Fibroblast of upper back skin (primary cell): ENCODE results near the gene LARGE2.

ENCODE experiments used
- DNase-seq: peaks from one replicate; pipeline ENCODE4 v3.0.0-alpha.2; 2013

The LARGE2 gene

DNA sequence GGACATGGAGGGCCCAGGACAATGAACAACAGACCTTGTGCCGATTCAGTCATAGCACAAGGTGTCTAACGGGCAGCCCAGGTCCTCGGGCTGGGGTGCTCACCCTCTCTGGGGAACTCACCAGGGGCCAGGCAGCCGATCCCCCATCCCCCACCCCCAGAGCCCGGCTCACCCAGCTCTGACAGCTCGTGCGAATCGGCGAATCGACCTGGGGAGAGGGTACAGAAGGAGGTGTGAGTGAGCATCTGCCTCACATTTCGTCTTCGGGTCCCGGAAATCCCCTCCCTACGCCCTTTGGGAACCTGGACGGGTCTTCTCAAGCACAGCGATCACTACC, 5.2 kb upstream of the LARGE2 start:
- DNase-seq, result no peak

DNA sequence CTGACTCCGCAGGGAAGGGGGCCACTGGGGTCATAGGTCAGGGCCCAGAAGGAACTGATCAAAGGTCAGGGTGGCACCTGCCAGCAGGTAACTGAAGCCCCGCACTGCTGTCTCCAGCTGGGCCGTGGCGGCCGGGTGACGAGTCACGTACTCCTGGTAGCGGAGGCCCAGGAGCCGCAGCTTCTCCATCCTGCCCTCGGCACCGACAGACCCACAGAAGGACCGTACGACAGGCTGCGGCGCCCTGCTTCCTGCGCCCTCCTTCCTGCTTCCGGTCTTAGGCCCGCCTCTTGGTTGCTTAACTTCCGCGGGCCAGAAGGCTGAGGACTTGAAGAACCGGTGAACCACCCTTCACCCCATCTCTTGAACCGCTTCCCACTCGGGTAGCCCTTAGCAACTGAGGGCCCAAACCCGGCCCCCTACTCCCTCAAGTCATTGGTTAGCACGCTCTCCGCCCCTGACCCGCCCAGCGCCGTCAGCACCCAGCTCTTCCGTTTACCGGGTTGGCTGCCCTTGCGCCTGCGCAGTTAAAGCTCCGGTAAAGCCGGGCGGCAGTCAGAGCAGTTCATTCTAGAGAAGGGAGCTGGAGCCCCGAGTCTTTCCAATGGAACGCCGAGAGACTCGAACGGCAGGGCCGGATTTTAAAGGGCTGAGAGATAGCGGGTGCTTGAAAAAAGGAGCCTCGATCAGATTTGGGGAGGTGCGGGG, 4.7 kb upstream of the LARGE2 start, which contains the start of gene PEX16:
Gene PEX16 (minus strand): TSS at position 255 of the 708 bp plus-strand sequence. CDS start 66 bp downstream, at position 189.
- peak; percentile 100 for DNase-seq

DNA sequence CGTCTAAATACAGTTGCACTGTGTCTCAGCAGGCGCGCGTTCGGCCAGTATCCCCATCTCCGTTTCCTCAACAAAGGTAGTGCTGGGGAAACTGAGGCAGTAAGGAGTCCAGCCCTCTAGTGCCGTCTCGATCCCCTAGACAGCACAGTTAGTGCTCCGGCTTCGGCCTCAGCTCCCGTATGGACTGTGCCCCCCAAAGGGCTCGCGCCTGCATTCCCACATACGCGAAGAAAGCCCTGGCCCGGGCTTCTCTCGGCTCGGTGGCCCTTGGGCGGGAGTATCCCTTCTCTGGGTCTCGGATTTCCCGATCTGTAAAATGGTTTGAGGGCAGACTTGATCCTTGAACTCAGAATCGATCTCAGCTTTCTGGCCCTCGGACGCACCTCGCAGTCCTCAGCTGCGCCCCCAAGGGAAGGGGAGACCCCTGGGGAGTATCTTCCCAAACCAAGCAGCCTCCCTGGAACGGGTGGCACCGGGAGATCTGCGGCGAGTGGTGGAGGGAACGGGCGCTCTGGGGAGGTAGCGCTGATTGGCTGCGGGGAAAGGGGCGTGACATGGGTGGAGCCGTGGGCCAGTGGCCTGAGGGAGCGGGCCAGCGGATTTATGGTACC, 4.0 kb upstream of the LARGE2 start:
- peak; percentile 66 for DNase-seq

DNA sequence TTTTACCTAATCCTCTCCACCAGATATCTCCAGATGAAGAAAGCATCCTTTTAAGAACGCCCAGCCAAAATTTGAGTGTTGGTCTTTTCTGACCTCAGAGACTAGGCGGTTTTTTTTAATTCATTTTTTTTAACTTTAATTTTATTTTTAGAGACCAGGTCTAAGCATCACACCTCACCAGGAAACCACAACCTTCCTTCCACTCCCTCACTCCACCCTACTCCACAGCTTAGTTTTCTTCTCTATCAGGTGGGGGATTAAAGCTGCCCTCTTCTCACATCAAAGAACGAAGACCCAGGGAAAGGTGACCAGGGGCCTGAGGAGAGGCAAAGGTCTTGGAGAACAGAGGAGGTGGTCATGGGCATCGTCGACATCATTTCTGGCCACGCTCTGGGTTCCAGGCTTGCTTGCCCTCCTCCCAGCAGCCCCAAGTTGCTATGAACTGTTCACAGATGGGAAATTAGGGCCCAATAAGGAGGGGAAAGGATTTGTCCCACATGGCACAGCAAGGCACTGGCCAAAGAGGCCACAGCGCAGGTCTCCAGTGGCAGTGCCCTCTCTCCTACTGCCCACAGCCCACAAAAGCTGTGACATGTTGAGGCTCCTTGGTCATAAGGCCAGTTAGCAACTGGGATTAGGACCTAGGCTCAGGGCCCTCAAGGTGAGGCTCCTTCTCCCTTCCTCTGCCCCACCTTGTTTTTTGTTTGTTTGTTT, 3.3 kb upstream of the LARGE2 start:
- DNase-seq, result no peak

DNA sequence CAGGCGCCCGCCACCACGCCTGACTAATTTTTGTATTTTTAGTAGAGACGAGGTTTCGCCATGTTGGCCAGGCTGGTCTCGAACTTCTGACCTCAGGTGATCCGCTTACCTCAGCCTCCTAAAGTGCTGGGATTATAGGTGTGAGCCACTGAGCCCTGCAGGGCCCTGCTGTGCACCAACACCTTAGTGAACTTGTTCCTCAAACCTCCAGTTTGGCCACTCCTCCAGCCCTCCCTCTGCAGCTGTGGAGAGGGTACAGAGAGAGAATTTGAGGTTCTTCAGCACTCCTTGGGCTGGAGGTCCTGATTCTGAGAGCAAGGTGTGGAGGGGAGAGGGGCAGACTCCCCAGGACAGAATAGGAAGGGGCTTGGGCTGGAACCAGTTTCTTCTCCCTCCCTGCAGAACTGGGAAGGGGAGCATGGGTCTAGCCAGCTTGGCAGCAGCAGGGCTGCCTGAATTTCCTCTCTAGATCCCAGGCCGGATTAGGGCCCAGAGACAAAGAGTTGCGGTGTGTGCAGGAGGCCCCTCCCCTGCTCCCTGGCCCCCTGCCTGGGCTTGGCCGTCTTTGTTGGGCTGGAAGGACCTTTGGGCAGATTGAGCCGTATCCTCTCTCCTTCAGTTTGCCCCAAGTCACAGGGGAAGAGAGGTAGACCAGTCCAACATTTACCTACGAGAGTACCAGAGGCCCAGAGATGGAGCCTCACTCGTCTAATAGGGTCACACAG, 2.5 kb upstream of the LARGE2 start:
- DNase-seq, result no peak

DNA sequence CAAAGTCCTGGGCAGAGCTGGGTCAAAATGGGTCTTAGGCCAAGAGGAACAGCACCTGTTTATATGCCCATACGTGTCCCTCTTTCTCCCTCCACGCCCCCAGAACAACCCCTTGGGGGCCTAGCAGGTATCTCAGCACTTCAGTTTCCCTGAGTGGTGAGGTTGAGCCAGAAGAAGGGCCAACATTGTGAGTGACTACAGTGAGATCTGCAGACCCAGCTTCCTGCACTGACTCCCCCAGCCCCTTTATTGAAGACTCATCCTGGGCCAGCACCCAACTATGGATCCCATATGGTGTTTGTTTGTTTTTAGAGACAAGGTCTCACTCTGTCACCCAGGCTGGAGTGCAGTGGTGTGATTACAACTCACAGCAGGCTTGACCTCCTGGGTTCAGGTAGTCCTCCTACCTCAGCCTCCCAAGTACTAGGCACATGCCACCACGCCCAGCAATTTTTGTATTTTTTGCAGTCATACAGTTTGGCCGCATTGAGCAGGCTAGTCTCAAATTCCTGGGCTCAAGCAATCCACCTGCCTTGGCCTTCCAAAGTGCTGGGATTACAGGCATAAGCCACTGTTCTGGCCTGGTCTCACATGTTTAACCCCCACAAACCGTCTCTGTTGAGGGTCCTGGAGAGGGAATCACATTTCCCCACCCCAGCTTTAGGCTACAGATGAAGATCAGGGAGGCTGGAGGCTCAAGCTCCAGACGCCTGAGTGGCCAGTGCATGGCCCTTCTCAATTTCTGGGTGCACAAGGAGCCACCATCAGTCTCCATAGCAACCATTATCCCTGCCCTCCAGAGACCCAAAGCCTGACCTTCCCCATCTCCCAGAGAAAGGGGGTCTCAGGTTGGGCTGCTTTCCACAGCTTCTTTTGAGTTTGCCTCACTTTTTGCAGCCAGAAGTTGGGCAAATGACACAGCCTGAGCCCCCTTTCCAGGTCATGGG, 1.7 kb upstream of the LARGE2 start:
- no peak for DNase-seq

DNA sequence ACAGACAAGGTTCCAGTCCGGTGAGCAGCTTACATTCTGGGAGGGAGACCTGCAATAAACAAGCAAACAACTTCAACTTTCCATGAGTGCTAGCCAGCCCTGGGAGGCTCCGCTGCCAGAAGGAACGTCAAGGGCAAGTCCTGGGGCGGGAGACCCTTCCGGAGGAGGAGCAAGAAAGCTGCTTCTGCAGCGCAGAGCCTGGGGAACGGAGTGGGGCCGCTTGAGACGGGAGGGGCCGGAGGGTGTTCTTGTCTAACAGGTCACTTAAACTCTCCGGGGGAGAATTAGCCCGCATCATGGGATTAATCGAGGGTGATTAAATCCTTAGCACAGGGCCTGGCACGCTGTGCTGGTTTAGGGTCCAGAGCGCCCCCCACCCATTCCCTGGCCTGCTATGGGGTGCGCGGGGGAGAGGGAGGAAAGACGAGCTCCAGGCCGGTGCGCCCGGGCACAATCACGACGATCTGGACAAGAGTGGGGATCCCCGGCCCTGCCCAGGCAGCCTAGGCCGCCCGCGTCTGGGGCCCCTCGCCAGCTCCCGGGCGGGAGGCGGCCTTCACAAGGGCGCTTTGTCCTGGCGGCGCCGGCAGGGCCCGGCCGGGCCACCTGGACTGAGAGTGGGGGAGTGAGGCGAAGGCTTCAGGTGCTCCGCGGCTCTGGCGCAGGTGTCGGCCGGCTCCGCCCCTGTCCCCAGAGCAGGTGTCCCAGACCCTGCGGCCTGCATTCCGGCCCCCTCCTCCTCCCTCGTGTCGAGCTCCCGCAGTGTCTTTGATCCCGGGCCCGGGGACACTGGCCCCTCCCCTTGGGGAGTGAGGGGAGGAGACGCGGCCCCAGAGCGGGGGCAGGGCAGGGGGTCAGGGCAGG, 663 bp upstream of the LARGE2 start:
- no peak for DNase-seq

DNA sequence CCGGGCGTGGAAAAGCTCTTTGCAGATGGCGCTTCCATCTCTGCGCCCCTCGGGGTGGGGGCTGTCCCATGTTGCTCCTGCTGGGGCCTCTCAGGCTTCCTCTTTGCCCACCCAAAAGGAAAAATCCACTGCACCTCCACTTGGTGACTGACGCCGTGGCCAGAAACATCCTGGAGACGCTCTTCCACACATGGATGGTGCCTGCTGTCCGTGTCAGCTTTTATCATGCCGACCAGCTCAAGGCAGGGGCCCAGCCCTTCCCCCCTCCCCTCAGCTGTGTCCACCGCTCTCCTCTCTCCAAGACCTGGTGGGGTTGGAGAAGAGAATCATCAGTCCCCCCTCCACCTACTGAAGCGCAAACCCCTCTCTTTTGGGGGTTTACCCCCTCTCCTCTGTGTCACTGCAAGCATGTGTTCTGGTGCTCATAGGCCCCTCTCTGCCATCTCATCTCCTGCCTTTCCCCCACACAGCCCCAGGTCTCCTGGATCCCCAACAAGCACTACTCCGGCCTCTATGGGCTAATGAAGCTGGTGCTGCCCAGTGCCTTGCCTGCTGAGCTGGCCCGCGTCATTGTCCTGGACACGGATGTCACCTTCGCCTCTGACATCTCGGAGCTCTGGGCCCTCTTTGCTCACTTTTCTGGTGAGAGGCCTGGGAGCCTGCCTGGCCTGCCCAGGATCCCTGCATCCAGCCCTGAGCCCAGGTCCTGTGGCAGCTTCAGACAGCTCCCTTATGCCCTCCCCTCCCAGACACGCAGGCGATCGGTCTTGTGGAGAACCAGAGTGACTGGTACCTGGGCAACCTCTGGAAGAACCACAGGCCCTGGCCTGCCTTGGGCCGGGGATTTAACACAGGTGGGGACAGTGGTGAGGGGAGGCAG, 1.8 kb downstream of the LARGE2 start:
- no peak for DNase-seq

DNA sequence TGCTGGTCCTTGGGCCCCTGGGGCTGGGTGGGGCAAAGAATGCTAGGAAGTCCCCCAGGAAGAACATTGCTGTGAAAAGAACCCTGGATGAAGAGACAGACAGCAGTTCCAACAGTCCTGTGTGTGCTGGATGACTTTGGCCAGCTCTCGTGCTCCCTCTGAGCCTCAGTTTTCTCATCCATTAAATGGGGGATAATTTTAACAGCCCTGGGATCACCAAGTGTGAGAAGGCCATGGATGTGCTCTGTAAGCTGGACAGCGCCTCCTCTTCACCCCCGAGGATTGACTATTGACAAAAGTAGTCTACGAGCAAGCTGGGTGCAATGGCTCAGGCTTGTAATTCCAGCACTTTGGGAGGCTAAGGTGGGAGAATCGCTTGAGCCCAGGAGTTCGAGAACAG, 2.5 kb downstream of the LARGE2 start:
- DNase-seq, result no peak

DNA sequence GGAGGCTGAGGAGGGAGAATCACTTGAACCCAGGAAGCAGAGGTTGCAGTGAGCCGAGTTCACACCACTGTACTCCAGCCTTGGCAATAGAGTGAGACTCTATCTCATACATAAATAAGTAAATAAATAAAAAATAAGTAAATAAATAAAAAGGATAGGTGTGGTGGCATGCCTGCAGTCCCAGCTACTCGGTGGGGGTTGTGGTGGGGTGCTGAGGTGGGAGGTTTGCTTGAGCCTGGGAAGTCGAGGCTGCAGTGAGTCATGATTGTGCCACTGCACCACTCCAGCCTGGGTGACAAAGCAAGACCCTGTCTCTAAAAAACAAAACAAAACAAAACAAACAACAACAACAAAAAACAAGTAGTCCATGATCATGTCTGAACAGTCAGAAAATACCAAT, 3.1 kb downstream of the LARGE2 start:
- DNase-seq, result no peak

DNA sequence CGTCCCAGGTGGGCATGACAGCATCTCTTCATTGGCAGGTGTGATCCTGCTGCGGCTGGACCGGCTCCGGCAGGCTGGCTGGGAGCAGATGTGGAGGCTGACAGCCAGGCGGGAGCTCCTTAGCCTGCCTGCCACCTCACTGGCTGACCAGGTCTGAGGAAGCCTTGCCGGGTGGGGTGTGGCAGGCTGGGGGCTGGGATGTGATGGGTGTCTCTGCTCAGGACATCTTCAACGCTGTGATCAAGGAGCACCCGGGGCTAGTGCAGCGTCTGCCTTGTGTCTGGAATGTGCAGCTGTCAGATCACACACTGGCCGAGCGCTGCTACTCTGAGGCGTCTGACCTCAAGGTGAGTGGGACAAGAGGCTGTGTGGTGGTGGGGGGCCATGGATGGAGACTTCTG, 3.5 kb downstream of the LARGE2 start:
- no peak for DNase-seq

DNA sequence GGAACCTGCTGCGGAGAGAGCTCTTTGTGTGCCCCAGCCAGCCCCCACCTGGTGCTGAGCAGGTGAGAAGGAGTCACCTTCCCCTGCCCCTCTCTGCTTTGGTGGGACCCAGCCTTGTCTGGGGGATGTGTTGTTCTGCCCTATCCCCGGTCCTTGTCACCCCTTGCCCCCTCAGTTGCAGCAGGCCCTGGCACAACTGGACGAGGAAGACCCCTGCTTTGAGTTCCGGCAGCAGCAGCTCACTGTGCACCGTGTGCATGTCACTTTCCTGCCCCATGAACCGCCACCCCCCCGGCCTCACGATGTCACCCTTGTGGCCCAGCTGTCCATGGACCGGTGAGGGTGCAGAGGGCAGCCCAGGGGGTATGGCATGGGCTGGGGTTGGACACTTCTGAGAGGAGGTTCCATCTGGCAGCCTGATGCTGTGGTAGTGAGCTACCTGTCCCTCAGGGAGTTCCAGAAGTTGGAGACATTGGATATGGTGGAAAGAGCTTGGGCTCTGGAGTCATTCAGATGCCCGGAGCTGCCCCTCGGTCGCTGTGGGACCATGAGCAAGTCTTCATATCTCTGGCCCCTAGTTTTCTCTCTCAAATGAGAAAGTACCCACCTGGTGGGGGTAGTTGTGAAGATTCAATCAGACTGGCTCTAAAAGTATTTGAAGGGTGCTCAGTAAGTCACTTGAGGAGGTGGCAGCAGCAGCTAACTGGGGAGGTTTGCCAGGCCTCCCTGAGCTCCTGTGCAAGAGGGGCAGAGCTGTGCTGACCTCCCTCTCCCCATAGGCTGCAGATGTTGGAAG, 4.3 kb downstream of the LARGE2 start:
- no peak for DNase-seq

DNA sequence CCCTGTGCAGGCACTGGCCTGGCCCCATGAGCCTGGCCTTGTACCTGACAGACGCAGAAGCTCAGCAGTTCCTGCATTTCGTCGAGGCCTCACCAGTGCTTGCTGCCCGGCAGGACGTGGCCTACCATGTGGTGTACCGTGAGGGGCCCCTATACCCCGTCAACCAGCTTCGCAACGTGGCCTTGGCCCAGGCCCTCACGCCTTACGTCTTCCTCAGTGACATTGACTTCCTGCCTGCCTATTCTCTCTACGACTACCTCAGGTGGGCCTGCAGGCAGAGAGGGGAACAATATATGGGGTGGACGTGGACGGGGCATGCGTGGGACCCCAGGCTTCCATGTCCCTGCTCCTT, 4.9 kb downstream of the LARGE2 start:
- no peak for DNase-seq

DNA sequence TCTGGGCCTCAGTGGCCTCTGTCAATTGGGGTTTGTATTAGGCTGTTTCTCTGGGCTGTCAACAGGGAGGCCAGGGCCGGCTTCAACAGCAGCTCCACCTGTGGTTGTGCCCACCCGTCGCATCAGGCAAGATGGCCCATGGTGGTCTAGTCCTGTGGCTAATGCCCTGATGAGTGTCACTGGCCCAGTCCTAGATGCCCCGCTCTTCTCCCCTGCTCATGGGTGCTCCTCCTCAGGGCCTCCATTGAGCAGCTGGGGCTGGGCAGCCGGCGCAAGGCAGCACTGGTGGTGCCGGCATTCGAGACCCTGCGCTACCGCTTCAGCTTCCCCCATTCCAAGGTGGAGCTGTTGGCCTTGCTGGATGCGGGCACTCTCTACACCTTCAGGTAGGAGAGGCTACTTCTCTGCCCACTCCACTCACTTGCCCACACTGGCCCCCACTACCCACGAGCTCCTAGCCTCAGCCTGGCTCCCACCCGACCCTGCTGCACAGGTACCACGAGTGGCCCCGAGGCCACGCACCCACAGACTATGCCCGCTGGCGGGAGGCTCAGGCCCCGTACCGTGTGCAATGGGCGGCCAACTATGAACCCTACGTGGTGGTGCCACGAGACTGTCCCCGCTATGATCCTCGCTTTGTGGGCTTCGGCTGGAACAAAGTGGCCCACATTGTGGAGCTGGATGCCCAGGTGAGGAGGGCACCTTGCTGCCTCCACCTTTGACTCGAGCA, 5.4 kb downstream of the LARGE2 start:
- DNase-seq, result no peak

DNA sequence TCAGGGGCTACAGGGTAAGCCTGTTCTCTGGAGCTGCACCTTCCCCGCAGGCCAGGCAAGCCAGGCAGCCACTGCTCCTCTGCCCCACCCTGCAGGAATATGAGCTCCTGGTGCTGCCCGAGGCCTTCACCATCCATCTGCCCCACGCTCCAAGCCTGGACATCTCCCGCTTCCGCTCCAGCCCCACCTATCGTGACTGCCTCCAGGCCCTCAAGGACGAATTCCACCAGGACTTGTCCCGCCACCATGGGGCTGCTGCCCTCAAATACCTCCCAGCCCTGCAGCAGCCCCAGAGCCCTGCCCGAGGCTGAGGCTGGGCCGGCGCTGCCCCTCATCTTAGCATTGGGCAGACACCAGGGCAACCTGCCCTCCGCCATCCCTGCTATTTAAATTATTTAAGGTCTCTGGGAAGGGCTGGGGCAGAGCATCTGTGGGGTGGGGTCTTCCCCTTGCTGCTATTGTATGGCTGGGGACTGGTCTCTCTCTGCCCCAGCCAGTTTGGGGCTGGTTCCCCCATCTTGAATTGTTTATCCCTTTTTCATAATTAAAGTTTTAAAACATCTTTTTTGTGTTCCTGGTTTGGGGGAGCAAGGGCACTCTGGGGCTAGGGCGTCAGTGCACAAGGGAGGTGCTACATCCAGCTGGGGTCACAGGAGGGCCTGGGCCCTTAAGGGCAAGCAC, 6.2 kb downstream of the LARGE2 start:
- no peak for DNase-seq

DNA sequence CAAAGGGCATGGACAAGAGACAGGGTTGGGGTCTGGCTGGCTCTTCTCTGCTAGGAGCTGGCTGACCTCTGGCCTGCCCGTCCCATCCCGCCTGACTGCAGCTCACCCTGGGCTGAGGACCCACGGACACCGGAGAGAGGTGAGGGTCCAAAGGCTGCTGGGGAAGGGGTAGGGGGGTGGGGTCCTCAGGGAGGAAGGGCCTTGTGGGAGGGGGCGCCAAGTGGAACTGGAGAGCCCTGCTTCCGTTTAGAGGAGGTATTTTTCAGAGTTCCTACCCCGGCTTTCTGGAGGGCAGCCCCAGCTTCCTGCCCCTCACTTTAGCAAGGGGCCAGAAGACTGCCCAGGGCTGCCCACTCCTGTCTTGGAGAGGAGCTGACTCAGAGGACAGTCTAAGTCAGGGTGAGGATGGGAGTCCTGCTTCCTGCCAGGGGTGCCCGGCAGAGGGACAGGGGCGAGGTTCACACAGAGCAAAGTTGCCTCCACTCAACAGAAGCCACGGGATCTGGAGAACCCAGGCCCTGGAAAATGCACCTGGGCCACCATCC, 7.1 kb downstream of the LARGE2 start:
- no peak for DNase-seq

DNA sequence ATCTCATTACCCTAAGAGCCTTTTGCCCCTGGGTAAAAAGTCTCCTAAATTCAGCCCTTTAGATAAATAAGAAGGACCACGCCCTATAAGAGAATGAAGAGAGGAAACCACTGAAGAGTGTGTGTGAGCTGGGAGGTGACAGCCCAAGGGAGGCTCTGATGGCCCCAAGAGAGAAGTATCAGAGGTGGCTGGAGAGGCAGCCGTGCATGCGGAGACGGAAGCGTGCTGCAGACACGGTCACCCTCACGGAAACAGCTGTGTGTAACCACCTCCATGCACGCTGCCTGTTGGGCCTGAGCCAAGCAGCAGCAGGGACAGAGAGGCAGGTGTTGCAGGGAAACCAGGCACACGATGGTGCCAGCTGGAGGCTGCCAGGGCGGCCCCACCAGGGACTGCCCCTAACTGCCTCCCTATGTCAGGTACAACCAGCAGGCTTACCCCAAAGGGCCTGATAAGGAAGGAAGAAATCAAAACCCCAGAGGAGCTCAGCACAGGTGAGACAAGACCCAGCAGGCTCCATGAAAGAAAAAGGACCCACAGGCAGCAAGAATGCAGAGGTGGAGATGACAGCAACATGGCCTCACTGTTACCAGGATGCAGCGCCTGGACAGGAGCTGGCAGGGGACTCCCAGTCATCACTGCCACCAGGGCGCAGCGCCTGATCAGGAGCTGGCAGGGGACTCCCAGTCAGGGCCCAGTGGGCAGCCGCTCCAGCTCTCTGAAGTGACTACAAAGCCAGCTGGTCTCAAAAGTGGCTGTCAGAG, 7.8 kb downstream of the LARGE2 start:
- DNase-seq, result no peak
